ENCODE measurements around the gene MCTP2. TPM values are rescaled to one million over a fixed set of nuclear protein-coding genes. Genes with fewer than 3 reads are reported as not detected.
A peak's percentile ranks its signal among the peaks of the same experiment; 100 is the strongest.

MCTP2 gene
- total and polyA plus RNA-seq, 9 of the 15 experiments (the other 6 are each of a cell fraction or from before 2014, with no cell fraction given) = 0.07 TPM; not detected in 8

DNA sequence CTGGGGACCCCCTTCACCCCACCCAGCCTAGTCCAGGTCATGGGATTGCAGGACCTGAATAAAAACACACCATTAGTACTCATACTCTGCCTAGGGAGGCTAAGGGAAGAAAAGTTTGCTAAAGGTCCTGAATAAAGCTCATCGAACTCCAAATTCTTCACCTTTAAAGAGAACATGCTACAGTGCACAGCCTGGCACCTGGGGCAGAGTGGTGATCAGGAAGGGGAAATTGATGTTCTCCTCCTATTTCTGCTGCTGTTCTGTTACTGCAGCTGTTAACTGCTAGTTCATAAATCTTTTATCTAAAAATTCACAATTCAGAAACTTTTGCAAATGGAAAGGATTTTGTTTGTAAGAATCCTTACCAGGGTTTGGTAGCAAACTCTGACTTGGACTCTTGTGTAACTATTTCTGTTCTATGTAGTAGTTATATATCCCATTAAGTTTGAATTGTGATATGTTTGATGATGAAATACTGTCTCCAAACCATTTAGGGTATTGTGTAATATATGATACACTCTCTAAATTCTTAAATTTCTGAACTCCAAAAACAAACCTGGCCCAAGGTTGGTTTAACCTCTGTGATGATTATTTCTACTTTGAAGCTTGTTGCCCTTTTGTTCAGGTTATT lies 27.9 kb downstream of the MCTP2 start:
- no peak overlapping the region for H2AFZ ChIP-seq (ENCODE audit: low read depth, low read length)
- intact Hi-C loops (cut with micrococcal nuclease) = no loop called here
- no peak for ATAC-seq
- no peaks in the 10 kb centered on the region; the same call in 1 of the 2 replicates for H3K9me3 ChIP-seq (replicated peaks; ENCODE audit: control insufficient read depth, insufficient read depth, low read depth, low read length)
- no peaks in the 10 kb centered on the region for H3K36me3 ChIP-seq (ENCODE audit: control insufficient read depth, insufficient read depth, low read length)
- no peak for DNase-seq (ENCODE audit: extremely low read depth in 1 of 4, low spot score in 3 of 4)
- BruUV-seq (replicated peaks) = no TSS peak
- no peaks in the 10 kb centered on the region for H3K79me2 ChIP-seq (ENCODE audit: control insufficient read depth, insufficient read depth, low read length)
- H3K4me2 ChIP-seq (ENCODE audit: insufficient read depth, low read length) = no peak overlapping the region
- H4K20me1 ChIP-seq (replicated peaks; ENCODE audit: control insufficient read depth, insufficient read depth, low read length) = no peaks in the 10 kb centered on the region
- no peaks in the 10 kb centered on the region for H3K4me1 ChIP-seq (replicated peaks in 1 of 2; ENCODE audit: control insufficient read depth in 2 of 2, insufficient read depth in 2 of 2, low read length in 2 of 2)
- TF ChIP-seq ATF1 (CRISPR knock-in tag; IDR thresholded peaks at IDR 0.05) = no peak
- TF ChIP-seq ATF1 (tag; IDR thresholded peaks at IDR 0.05) = no peak
- TF ChIP-seq TEAD1 (CRISPR knock-in tag; IDR thresholded peaks at IDR 0.05) = no peak
- peak; percentile 54 for TF ChIP-seq CEBPB (tag; IDR thresholded peaks at IDR 0.05)
- TF ChIP-seq CEBPG (CRISPR knock-in tag; IDR thresholded peaks at IDR 0.05) = no peak
- peak; percentile 16 to 68; a peak in 2 of 4 replicates for TF ChIP-seq CEBPG (tag; conservative IDR thresholded peaks at IDR 0.05 in 1 of 2, IDR thresholded peaks at IDR 0.05 in 1 of 2)
- TF ChIP-seq HOXB6 (CRISPR knock-in tag; IDR thresholded peaks at IDR 0.05; ENCODE audit: borderline replicate concordance) = no peak
- no peak for TF ChIP-seq ZBTB7A (IDR thresholded peaks at IDR 0.05; ENCODE audit: borderline replicate concordance, control insufficient read depth, low read depth, low read length)
- H3K9me1 ChIP-seq (ENCODE audit: control insufficient read depth, insufficient read depth, low read length) = no peaks in the 10 kb centered on the region
- H3K27ac ChIP-seq (ENCODE audit: extremely low read depth, low read depth, low read length) = no peak overlapping the region
- H3K4me3 ChIP-seq = no peak overlapping the region
- ChIA-PET CTCF (ENCODE audit: low intra/inter-chr PET ratio) (no interaction called here), POLR2A (no interaction called here)
- FAIRE-seq = no peak
- in situ Hi-C loops (cut with MboI) = no loop called here
- H3K9ac ChIP-seq (ENCODE audit: insufficient read depth in 1 of 2, low read depth in 2 of 2, low read length in 2 of 2) = no peak overlapping the region
- H3K27me3 ChIP-seq (ENCODE audit: control insufficient read depth in 2 of 2, insufficient read depth in 2 of 2, low read length in 2 of 2) = no peaks in the 10 kb centered on the region
- WGBS (ENCODE audit: insufficient coverage, low coverage, missing lambda C conversion rate) = 0% methylated on average over 1 of the region's 1 CpG

Measured in K562 (cell line).